ENCODE data around the gene FUT9. TPM values are rescaled to one million over a fixed set of nuclear protein-coding genes. Genes with fewer than 3 reads are reported as not detected.
A peak's percentile ranks its signal among the peaks of the same experiment; 100 is the strongest.

FUT9 gene
- total RNA-seq, 1 experiment from 2014 or later = 0.04 TPM

DNA sequence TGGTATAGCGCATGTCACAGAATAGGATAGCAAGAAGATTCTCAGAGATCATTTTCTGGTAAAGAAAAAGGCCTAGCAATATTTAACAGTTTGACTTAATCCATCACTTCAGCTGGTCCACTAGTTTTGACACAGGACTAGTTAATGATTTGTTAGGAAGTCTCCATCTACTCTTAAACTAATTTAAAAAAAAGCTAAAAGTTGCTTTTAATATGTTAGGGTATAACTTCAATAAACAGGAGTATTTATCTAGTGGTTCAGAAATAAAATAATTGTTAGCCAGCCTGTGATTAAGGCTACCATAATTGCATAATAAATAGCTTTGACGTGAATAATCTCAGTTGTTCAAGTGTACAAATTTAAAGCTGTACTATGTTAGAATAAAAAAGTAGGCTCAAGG lies 195.6 kb downstream of the FUT9 start:
- H2AFZ ChIP-seq (ENCODE audit: low read length) = no peak overlapping the region
- no peaks in the 10 kb centered on the region for H4K20me1 ChIP-seq (ENCODE audit: low read length)
- no peaks in the 10 kb centered on the region for H3K79me2 ChIP-seq (ENCODE audit: low read length)
- no peak overlapping the region for H3K9ac ChIP-seq (ENCODE audit: low read length)
- H3F3A ChIP-seq (ENCODE audit: low read length, unreplicated experiment) = no peaks in the 10 kb centered on the region
- DNase-seq (no peak), ATAC-seq (no peak)
- H3K4me3 ChIP-seq (ENCODE audit: low read length) = no peak overlapping the region
- BruUV-seq (replicated peaks) = no TSS peak
- H3K9me3 ChIP-seq (ENCODE audit: low read length) = no peaks in the 10 kb centered on the region
- no peaks in the 10 kb centered on the region for H3K36me3 ChIP-seq (ENCODE audit: low read depth, low read length)
- intact Hi-C loops (cut with micrococcal nuclease) = no loop called here
- CTCF ChIA-PET = no interaction called here
- peaks cover 7% of the 10 kb centered on the region for H3K4me1 ChIP-seq (ENCODE audit: insufficient read depth, low read length)
- POLR2A ChIA-PET (ENCODE audit: unreplicated experiment) = no interaction called here
- H3K27me3 ChIP-seq (ENCODE audit: low read length) = no peaks in the 10 kb centered on the region
- TF ChIP-seq EZH2phosphoT487 (IDR thresholded peaks at IDR 0.05; ENCODE audit: borderline replicate concordance, low read length) (no peak), EZH2 (IDR thresholded peaks at IDR 0.05; ENCODE audit: low read length, unreplicated experiment) (no peak)
- TF ChIP-seq, protein P1, sequence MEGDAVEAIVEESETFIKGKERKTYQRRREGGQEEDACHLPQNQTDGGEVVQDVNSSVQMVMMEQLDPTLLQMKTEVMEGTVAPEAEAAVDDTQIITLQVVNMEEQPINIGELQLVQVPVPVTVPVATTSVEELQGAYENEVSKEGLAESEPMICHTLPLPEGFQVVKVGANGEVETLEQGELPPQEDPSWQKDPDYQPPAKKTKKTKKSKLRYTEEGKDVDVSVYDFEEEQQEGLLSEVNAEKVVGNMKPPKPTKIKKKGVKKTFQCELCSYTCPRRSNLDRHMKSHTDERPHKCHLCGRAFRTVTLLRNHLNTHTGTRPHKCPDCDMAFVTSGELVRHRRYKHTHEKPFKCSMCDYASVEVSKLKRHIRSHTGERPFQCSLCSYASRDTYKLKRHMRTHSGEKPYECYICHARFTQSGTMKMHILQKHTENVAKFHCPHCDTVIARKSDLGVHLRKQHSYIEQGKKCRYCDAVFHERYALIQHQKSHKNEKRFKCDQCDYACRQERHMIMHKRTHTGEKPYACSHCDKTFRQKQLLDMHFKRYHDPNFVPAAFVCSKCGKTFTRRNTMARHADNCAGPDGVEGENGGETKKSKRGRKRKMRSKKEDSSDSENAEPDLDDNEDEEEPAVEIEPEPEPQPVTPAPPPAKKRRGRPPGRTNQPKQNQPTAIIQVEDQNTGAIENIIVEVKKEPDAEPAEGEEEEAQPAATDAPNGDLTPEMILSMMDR (conservative IDR thresholded peaks at IDR 0.05; ENCODE audit: low read depth, low read length) = no peak
- H3K4me2 ChIP-seq (ENCODE audit: low read length) = no peak overlapping the region
- H3K9me2 ChIP-seq (replicated peaks; ENCODE audit: low read length) = no peaks in the 10 kb centered on the region
- no peak overlapping the region for H3K27ac ChIP-seq (ENCODE audit: low read length)

DNA sequence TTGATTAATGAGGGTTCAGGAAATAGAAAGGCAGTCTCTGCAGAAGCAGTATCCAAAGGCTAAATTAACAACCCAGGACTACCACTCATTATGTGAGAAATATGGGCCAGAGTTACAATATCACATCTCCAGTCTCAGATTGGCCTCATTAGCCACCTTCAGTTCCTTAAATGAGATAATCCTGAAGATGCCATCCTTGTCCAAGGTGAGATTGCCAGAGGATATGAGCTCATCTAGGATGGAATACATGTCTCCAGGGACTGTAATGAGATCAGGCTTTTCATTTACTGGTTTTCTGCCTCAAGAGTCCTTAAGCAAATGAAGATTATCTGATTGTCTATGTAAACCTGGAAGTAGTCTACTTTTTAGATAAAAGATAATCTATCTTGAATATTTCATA lies 196.3 kb downstream of the FUT9 start:
- Histone ChIP-seq H3K27ac (ENCODE audit: low read length) (no peak overlapping the region), H3K4me3 (ENCODE audit: low read length) (no peak overlapping the region), H2AFZ (ENCODE audit: low read length) (no peak overlapping the region), H4K20me1 (ENCODE audit: low read length) (no peaks in the 10 kb centered on the region), H3K4me2 (ENCODE audit: low read length) (no peak overlapping the region), H3K9ac (ENCODE audit: low read length) (no peak overlapping the region), H3F3A (ENCODE audit: low read length, unreplicated experiment) (no peaks in the 10 kb centered on the region), H3K79me2 (ENCODE audit: low read length) (no peaks in the 10 kb centered on the region), H3K9me2 (replicated peaks; ENCODE audit: low read length) (no peaks in the 10 kb centered on the region), H3K36me3 (ENCODE audit: low read depth, low read length) (no peaks in the 10 kb centered on the region), H3K4me1 (ENCODE audit: insufficient read depth, low read length) (peaks cover 7% of the 10 kb centered on the region), H3K9me3 (ENCODE audit: low read length) (no peaks in the 10 kb centered on the region), H3K27me3 (ENCODE audit: low read length) (no peaks in the 10 kb centered on the region)
- ChIA-PET POLR2A (ENCODE audit: unreplicated experiment) (no interaction called here), CTCF (no interaction called here)
- DNase-seq (no peak), ATAC-seq (no peak)
- no TSS peak for BruUV-seq (replicated peaks)
- intact Hi-C loops (cut with micrococcal nuclease) = no loop called here
- no peak for TF ChIP-seq EZH2 (IDR thresholded peaks at IDR 0.05; ENCODE audit: low read length, unreplicated experiment)
- no peak for TF ChIP-seq EZH2phosphoT487 (IDR thresholded peaks at IDR 0.05; ENCODE audit: borderline replicate concordance, low read length)
- TF ChIP-seq, protein P1 (conservative IDR thresholded peaks at IDR 0.05; ENCODE audit: low read depth, low read length) = no peak

DNA sequence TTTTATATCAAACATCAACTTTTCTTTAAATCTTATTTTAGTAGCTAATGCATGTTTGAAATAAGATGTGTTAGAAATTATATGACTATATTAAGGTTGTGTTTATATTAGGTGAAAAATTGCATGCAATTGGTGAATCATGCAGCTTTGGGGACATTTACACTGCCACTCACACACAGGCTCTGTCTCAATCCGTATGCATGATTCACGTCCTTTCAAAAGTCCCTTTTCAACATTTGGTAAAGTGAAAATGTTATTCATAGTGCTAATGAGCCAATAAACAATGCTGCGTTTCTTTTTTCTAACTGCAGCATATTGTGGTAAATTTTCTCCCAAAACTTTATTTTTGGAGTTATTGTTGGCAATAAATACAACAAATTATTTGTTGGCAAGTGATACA lies 198.0 kb downstream of the FUT9 start:
- no TSS peak for BruUV-seq (replicated peaks)
- intact Hi-C loops (cut with micrococcal nuclease) = no loop called here
- H3K79me2 ChIP-seq (ENCODE audit: low read length) = no peaks in the 10 kb centered on the region
- ChIA-PET CTCF (no interaction called here), POLR2A (ENCODE audit: unreplicated experiment) (no interaction called here)
- H3K9me2 ChIP-seq (replicated peaks; ENCODE audit: low read length) = no peaks in the 10 kb centered on the region
- no peaks in the 10 kb centered on the region for H3F3A ChIP-seq (ENCODE audit: low read length, unreplicated experiment)
- H4K20me1 ChIP-seq (ENCODE audit: low read length) = no peaks in the 10 kb centered on the region
- H3K9ac ChIP-seq (ENCODE audit: low read length) = no peak overlapping the region
- H3K36me3 ChIP-seq (ENCODE audit: low read depth, low read length) = no peaks in the 10 kb centered on the region
- H3K4me1 ChIP-seq (ENCODE audit: insufficient read depth, low read length) = peaks cover 7% of the 10 kb centered on the region
- no peak overlapping the region for H3K27ac ChIP-seq (ENCODE audit: low read length)
- H3K4me3 ChIP-seq (ENCODE audit: low read length) = no peak overlapping the region
- no peak overlapping the region for H2AFZ ChIP-seq (ENCODE audit: low read length)
- ATAC-seq (no peak), DNase-seq (peak; percentile 41)
- H3K27me3 ChIP-seq (ENCODE audit: low read length) = no peaks in the 10 kb centered on the region
- H3K9me3 ChIP-seq (ENCODE audit: low read length) = no peaks in the 10 kb centered on the region
- no peak for TF ChIP-seq EZH2phosphoT487 (IDR thresholded peaks at IDR 0.05; ENCODE audit: borderline replicate concordance, low read length)
- TF ChIP-seq EZH2 (IDR thresholded peaks at IDR 0.05; ENCODE audit: low read length, unreplicated experiment) = no peak
- TF ChIP-seq, protein P1 (conservative IDR thresholded peaks at IDR 0.05; ENCODE audit: low read depth, low read length) = no peak
- H3K4me2 ChIP-seq (ENCODE audit: low read length) = peak overlapping the region; percentile 33; the same call in 1 of the 2 replicates

Data from PC-3 (cell line).